ENCODE measurements around the gene RABGAP1L. TPM values are rescaled to one million over a fixed set of nuclear protein-coding genes. Genes with fewer than 3 reads are reported as not detected.

Gene RABGAP1L
- polyA plus RNA-seq, 1 donor, result 51.9 TPM

DNA sequence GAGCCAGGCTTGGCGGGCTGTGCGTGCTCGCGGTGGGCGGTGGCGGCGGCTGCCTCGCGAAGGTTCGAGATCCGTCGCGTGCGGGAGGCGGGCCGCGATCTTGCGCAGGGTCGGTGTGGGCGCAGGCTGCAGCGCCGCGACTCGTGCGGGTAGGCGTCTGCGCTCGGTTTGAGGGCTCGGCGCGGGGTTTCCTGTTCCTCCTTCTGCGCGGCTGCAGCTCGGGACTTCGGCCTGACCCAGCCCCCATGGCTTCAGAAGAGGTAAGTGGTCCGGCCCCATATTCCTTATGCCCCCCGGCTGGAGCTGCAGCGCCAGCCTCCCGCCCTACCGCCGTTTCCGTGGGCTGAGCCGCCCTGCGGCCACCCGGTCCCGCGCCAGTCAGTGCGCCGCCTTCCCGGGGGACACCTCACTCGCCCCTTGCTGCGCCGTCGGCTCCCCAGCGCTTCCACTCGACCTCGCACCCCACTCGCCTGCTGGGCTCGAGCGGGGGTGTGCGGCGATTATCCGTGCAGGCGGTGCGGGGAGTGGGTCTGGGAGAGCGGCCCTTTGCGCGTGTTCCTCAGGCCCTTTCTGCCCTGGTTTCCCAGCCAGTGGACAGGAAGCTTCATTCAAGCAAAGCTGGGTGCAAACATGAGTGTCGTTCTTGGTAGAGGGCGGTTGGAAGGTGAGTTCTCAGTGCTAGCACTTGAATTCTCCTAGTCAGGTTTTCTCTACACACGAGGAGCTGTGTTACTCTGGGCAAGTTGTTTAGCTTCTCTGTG, 840.8 kb downstream of the RABGAP1L start, which contains the start of gene CACYBP:
Gene CACYBP, plus strand, starts transcription at position 12 of the 761 bp plus-strand sequence. Its CDS starts 234 bp downstream, at position 246.
- H3K27ac ChIP-seq (ENCODE audit: low read length), result peak within 1 kb of the TSS; percentile 91
- H3K4me3 ChIP-seq (ENCODE audit: low read length), result peak within 1 kb of the TSS; percentile 86
- H3K36me3 ChIP-seq (ENCODE audit: control insufficient read depth, insufficient read depth, low read length), result peaks cover 6% of the 10 kb centered on the region
- no peak for DNase-seq
- H3K27me3 ChIP-seq (ENCODE audit: control insufficient read depth, insufficient read depth, low read length), result no peaks in the 10 kb centered on the region
- H3K9me3 ChIP-seq (ENCODE audit: control insufficient read depth, low read depth, low read length), result no peaks in the 10 kb centered on the region
- 3% methylated on average over 8 of the region's 71 CpGs for WGBS (ENCODE audit: insufficient coverage, low lambda C conversion rate)
- peaks cover 14% of the 10 kb centered on the region for H3K4me1 ChIP-seq (ENCODE audit: control insufficient read depth, insufficient read depth, low read length)

DNA sequence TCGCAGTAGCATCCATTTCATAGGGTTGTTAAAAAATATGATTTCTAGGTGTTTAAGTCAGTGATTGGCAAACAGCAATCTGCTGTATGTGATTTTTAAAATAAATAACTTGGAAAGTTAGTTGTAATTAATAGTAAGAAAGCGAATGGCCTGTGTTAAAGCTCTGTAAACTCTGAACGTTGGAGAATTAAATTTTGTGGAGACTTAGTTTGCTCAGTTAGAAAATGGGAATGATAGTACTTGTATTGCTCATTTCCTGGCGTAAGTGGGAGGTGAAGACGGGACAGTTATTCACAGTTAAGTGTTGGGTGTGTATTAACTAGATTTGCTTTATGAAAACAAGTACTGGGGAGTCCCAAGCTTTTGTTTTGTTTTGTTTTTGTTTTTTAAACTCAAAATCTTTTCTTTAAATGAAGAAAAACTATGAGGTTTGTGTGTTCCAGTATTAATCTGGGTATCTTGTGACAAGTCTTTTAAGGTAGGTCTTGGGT, 841.4 kb downstream of the RABGAP1L start:
- H3K4me1 ChIP-seq (ENCODE audit: control insufficient read depth, insufficient read depth, low read length), result peaks cover 14% of the 10 kb centered on the region

GRCh38 chr1:175002910-175003517, 843.7 kb downstream of the RABGAP1L start:
- Histone ChIP-seq H3K27ac (ENCODE audit: low read length) (no peak overlapping the region), H3K4me3 (ENCODE audit: low read length) (no peak overlapping the region), H3K36me3 (ENCODE audit: control insufficient read depth, insufficient read depth, low read length) (peaks cover 25% of the 10 kb centered on the region), H3K27me3 (ENCODE audit: control insufficient read depth, insufficient read depth, low read length) (no peaks in the 10 kb centered on the region), H3K9me3 (ENCODE audit: control insufficient read depth, low read depth, low read length) (no peaks in the 10 kb centered on the region), H3K4me1 (ENCODE audit: control insufficient read depth, insufficient read depth, low read length) (peaks cover 3% of the 10 kb centered on the region)
- WGBS (ENCODE audit: insufficient coverage, low lambda C conversion rate), result 80% methylated on average over 2 of the region's 17 CpGs
- DNase-seq, result no peak

More for the DNA sequence above, 841.4 kb downstream of the RABGAP1L start:
- DNase-seq, result peak in 1 of 2 donors; percentile 14
- Histone ChIP-seq H3K27ac (ENCODE audit: low read length) (peak overlapping the region; percentile 91), H3K27me3 (ENCODE audit: control insufficient read depth, insufficient read depth, low read length) (no peaks in the 10 kb centered on the region), H3K36me3 (ENCODE audit: control insufficient read depth, insufficient read depth, low read length) (peaks cover 11% of the 10 kb centered on the region), H3K9me3 (ENCODE audit: control insufficient read depth, low read depth, low read length) (no peaks in the 10 kb centered on the region), H3K4me3 (ENCODE audit: low read length) (peak overlapping the region; percentile 86)
- WGBS (ENCODE audit: insufficient coverage, low lambda C conversion rate), result 0% methylated on average over 2 of the region's 5 CpGs

- WGBS (ENCODE audit: insufficient coverage, low lambda C conversion rate), result 80% methylated on average over 2 of the region's 2 CpGs
- DNase-seq, result no peak
- no peak overlapping the region for H3K27ac ChIP-seq (ENCODE audit: low read length)
Measured at GRCh38 chr1:175003521-175003920, 844.2 kb downstream of the RABGAP1L start.

GRCh38 chr1:175005085-175005783, 845.9 kb downstream of the RABGAP1L start:
- Histone ChIP-seq H3K27ac (ENCODE audit: low read length) (no peak overlapping the region), H3K9me3 (ENCODE audit: control insufficient read depth, low read depth, low read length) (no peaks in the 10 kb centered on the region), H3K27me3 (ENCODE audit: control insufficient read depth, insufficient read depth, low read length) (no peaks in the 10 kb centered on the region), H3K4me3 (ENCODE audit: low read length) (no peak overlapping the region), H3K36me3 (ENCODE audit: control insufficient read depth, insufficient read depth, low read length) (peaks cover 33% of the 10 kb centered on the region), H3K4me1 (ENCODE audit: control insufficient read depth, insufficient read depth, low read length) (no peaks in the 10 kb centered on the region)
- WGBS (ENCODE audit: insufficient coverage, low lambda C conversion rate), result 100% methylated on average over 5 of the region's 8 CpGs
- DNase-seq, result no peak

More at GRCh38 chr1:175003521-175003920, 844.2 kb downstream of the RABGAP1L start:
- H3K4me1 ChIP-seq (ENCODE audit: control insufficient read depth, insufficient read depth, low read length), result no peaks in the 10 kb centered on the region
- H3K36me3 ChIP-seq (ENCODE audit: control insufficient read depth, insufficient read depth, low read length), result peaks cover 28% of the 10 kb centered on the region
- no peak overlapping the region for H3K4me3 ChIP-seq (ENCODE audit: low read length)
- no peaks in the 10 kb centered on the region for H3K9me3 ChIP-seq (ENCODE audit: control insufficient read depth, low read depth, low read length)
- H3K27me3 ChIP-seq (ENCODE audit: control insufficient read depth, insufficient read depth, low read length), result no peaks in the 10 kb centered on the region

GRCh38 chr1:175009532-175009931, 850.2 kb downstream of the RABGAP1L start:
- peaks cover 67% of the 10 kb centered on the region for H3K36me3 ChIP-seq (ENCODE audit: control insufficient read depth, insufficient read depth, low read length)
- H3K27me3 ChIP-seq (ENCODE audit: control insufficient read depth, insufficient read depth, low read length), result no peaks in the 10 kb centered on the region
- WGBS (ENCODE audit: insufficient coverage, low lambda C conversion rate), result 100% methylated on average over 3 of the region's 10 CpGs
- DNase-seq, result no peak
- H3K4me3 ChIP-seq (ENCODE audit: low read length), result no peak overlapping the region
- H3K4me1 ChIP-seq (ENCODE audit: control insufficient read depth, insufficient read depth, low read length), result no peaks in the 10 kb centered on the region
- no peaks in the 10 kb centered on the region for H3K9me3 ChIP-seq (ENCODE audit: control insufficient read depth, low read depth, low read length)
- H3K27ac ChIP-seq (ENCODE audit: low read length), result no peak overlapping the region

- Histone ChIP-seq H3K27ac (ENCODE audit: low read length) (no peak overlapping the region), H3K27me3 (ENCODE audit: control insufficient read depth, insufficient read depth, low read length) (no peaks in the 10 kb centered on the region), H3K9me3 (ENCODE audit: control insufficient read depth, low read depth, low read length) (no peaks in the 10 kb centered on the region), H3K36me3 (ENCODE audit: control insufficient read depth, insufficient read depth, low read length) (peaks cover 69% of the 10 kb centered on the region), H3K4me3 (ENCODE audit: low read length) (no peak overlapping the region), H3K4me1 (ENCODE audit: control insufficient read depth, insufficient read depth, low read length) (no peaks in the 10 kb centered on the region)
- DNase-seq, result no peak
- WGBS (ENCODE audit: insufficient coverage, low lambda C conversion rate), result 100% methylated on average over 1 of the region's 1 CpG
Measured at GRCh38 chr1:175013445-175013844, 854.1 kb downstream of the RABGAP1L start.

DNA sequence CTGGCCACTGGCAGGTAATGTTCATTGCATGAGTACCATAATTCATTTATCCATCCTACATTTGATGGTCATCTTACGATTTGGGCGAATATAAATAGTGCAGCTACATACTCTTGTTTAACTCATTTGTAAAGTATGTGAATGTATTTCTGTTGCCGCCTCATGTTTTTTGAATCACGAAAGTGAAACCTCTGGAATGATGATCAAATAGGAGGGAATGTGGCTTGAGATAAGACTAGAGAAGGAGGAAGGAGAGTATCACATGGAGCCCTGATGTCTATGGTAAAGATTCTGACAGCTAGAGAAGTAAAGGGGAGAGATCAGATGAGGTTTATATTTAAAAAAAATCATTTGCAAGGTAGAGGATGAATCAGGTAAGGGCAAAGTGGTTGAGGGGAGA, 855.9 kb downstream of the RABGAP1L start:
- Histone ChIP-seq H3K9me3 (ENCODE audit: control insufficient read depth, low read depth, low read length) (no peaks in the 10 kb centered on the region), H3K27me3 (ENCODE audit: control insufficient read depth, insufficient read depth, low read length) (no peaks in the 10 kb centered on the region), H3K4me1 (ENCODE audit: control insufficient read depth, insufficient read depth, low read length) (no peaks in the 10 kb centered on the region), H3K27ac (ENCODE audit: low read length) (no peak overlapping the region), H3K36me3 (ENCODE audit: control insufficient read depth, insufficient read depth, low read length) (peaks cover 66% of the 10 kb centered on the region), H3K4me3 (ENCODE audit: low read length) (no peak overlapping the region)
- no peak for DNase-seq
- WGBS (ENCODE audit: insufficient coverage, low lambda C conversion rate), result 81% methylated on average over 3 of the region's 4 CpGs

DNA sequence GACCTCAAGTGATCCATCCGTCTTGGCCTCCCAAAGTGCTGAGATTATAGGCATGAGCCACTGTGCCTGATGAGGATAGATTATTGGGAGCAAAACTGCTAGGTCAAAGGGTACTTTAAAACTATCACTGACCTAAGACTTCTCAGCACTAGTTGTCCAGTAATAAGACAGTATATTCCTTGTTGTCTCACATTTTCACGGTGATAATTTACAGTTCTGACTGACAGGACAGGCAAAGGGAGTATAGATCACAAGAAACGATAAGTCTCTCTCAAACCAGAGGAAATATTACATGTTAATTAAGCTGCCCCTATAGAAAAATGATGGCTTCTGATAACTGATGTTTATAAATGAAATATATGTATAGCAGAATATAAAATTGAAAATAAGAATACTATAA, 860.2 kb downstream of the RABGAP1L start:
- no peak for DNase-seq
- Histone ChIP-seq H3K36me3 (ENCODE audit: control insufficient read depth, insufficient read depth, low read length) (peaks cover 36% of the 10 kb centered on the region), H3K4me1 (ENCODE audit: control insufficient read depth, insufficient read depth, low read length) (no peaks in the 10 kb centered on the region), H3K27me3 (ENCODE audit: control insufficient read depth, insufficient read depth, low read length) (no peaks in the 10 kb centered on the region), H3K27ac (ENCODE audit: low read length) (no peak overlapping the region), H3K9me3 (ENCODE audit: control insufficient read depth, low read depth, low read length) (no peaks in the 10 kb centered on the region), H3K4me3 (ENCODE audit: low read length) (no peak overlapping the region)
- 82% methylated on average over 2 of the region's 3 CpGs for WGBS (ENCODE audit: insufficient coverage, low lambda C conversion rate)

Data from large intestine (tissue), 3 donors.